H9 (cell line): Measurements from ENCODE around the gene TENT5C. TPM values are rescaled to one million over a fixed set of nuclear protein-coding genes. Genes with fewer than 3 reads are reported as not detected.

Source experiments
- DNase-seq: peaks from one replicate; pipeline ENCODE4 v3.0.0-alpha.2; 2017
- H2AFZ ChIP-seq: one replicate; pipeline ENCODE4 v1.6.1; 2013; ENCODE audit warnings: mild to moderate bottlenecking, low read length, control low read depth, moderate library complexity
- H2AK5ac ChIP-seq: 2 replicates; pipeline ENCODE4 v1.6.1; 2013; ENCODE audit warnings: low read length, control low read depth, mixed read lengths; ENCODE audit not compliant: insufficient read length
- H2BK120ac ChIP-seq: one replicate; pipeline ENCODE4 v1.6.1; 2013; ENCODE audit warnings: low read depth, mild to moderate bottlenecking, low read length, control low read depth, inconsistent platforms; ENCODE audit not compliant: poor library complexity, severe bottlenecking
- H2BK12ac ChIP-seq: 2 replicates; pipeline ENCODE4 v1.6.1; 2013; ENCODE audit warnings: low read length, control low read depth, mixed read lengths, low read depth; ENCODE audit not compliant: insufficient read length
- H2BK15ac ChIP-seq: 2 replicates; pipeline ENCODE4 v1.6.1; 2013; ENCODE audit warnings: low read depth, low read length, control low read depth
- H2BK20ac ChIP-seq: one replicate; pipeline ENCODE4 v1.6.1; 2013; ENCODE audit warnings: low read depth, mild to moderate bottlenecking, low read length, control low read depth, inconsistent platforms; ENCODE audit not compliant: poor library complexity, severe bottlenecking
- H2BK5ac ChIP-seq: 2 replicates; pipeline ENCODE4 v1.6.1; 2013; ENCODE audit warnings: low read length, control low read depth, mixed read lengths; ENCODE audit not compliant: insufficient read length
- H3K14ac ChIP-seq: 2 replicates; pipeline ENCODE4 v1.6.1; 2013; ENCODE audit warnings: low read length, control low read depth; ENCODE audit not compliant: insufficient read depth
- H3K18ac ChIP-seq: 2 replicates; pipeline ENCODE4 v1.6.1; 2013; ENCODE audit warnings: low read depth, mild to moderate bottlenecking, mixed read lengths, low read length, control low read depth; ENCODE audit not compliant: insufficient read length
- H3K23ac ChIP-seq: 2 replicates; pipeline ENCODE4 v1.6.1; 2013; ENCODE audit warnings: low read length, control low read depth, mixed read lengths, low read depth; ENCODE audit not compliant: insufficient read length
- H3K23me2 ChIP-seq: 2 replicates; pipeline ENCODE4 v1.6.1; 2013; ENCODE audit warnings: low read depth, mild to moderate bottlenecking, mixed read lengths, low read length, control low read depth; ENCODE audit not compliant: insufficient read length, poor library complexity, severe bottlenecking
- H3K27ac ChIP-seq: 2 replicates; pipeline ENCODE4 v1.5.1; 2013; ENCODE audit warnings: low read length, control low read depth, mixed read lengths, low read depth; ENCODE audit not compliant: insufficient read length
- H3K27me3 ChIP-seq: 2 replicates; pipeline ENCODE4 v1.6.1; 2013; ENCODE audit warnings: low read length, control low read depth, inconsistent platforms; ENCODE audit not compliant: insufficient read depth
- H3K4ac ChIP-seq: 2 replicates; pipeline ENCODE4 v1.6.1; 2013; ENCODE audit warnings: low read depth, mild to moderate bottlenecking, control low read depth, inconsistent platforms, low read length, moderate library complexity
- H3K4me1 ChIP-seq: 2 replicates; pipeline ENCODE4 v1.6.1; 2013; ENCODE audit warnings: low read length, control low read depth, inconsistent platforms; ENCODE audit not compliant: insufficient read depth
- H3K4me2 ChIP-seq: 2 replicates; pipeline ENCODE4 v1.6.1; 2013; ENCODE audit warnings: low read length, control low read depth, mixed read lengths; ENCODE audit not compliant: insufficient read length, insufficient read depth
- H3K56ac ChIP-seq: 2 replicates; pipeline ENCODE4 v1.6.1; 2013; ENCODE audit warnings: low read depth, mild to moderate bottlenecking, mixed read lengths, low read length, control low read depth; ENCODE audit not compliant: insufficient read length
- H3K79me1 ChIP-seq: 2 replicates; pipeline ENCODE4 v1.6.1; 2013; ENCODE audit warnings: low read depth, mild to moderate bottlenecking, moderate library complexity, low read length, control low read depth, inconsistent platforms; ENCODE audit not compliant: insufficient read depth, poor library complexity, severe bottlenecking
- H3K79me2 ChIP-seq: 2 replicates; pipeline ENCODE4 v1.6.1; 2013; ENCODE audit warnings: low read length, control low read depth, inconsistent platforms; ENCODE audit not compliant: insufficient read depth
- H3K9ac ChIP-seq: 2 replicates; pipeline ENCODE4 v1.6.1; 2013; ENCODE audit warnings: low read length, control low read depth, mixed read lengths; ENCODE audit not compliant: insufficient read length; ENCODE audit errors: extremely low read depth
- H3K9me3 ChIP-seq: one replicate; pipeline ENCODE4 v1.6.1; 2013; ENCODE audit warnings: low read depth, low read length, inconsistent platforms; ENCODE audit not compliant: control insufficient read depth
- H3T11ph ChIP-seq: one replicate; pipeline ENCODE4 v1.6.1; 2013; ENCODE audit warnings: mild to moderate bottlenecking, low read length, control low read depth, inconsistent platforms
- H4K20me1 ChIP-seq: one replicate; pipeline ENCODE4 v1.6.1; 2013; ENCODE audit not compliant: control insufficient read depth, insufficient read length, insufficient read depth
- H4K5ac ChIP-seq: 2 replicates; pipeline ENCODE4 v1.6.1; 2013; ENCODE audit warnings: low read depth, mild to moderate bottlenecking, mixed read lengths, low read length, control low read depth; ENCODE audit not compliant: insufficient read length
- H4K8ac ChIP-seq: replicated peaks from 2 replicates; pipeline ENCODE4 v1.6.1; 2013; ENCODE audit warnings: low read length, control low read depth, mixed read lengths, low read depth; ENCODE audit not compliant: insufficient read length
- H4K91ac ChIP-seq: 2 replicates; pipeline ENCODE4 v1.6.1; 2013; ENCODE audit warnings: low read depth, mild to moderate bottlenecking, moderate library complexity, mixed read lengths, low read length, control low read depth; ENCODE audit not compliant: insufficient read length
- H3K27ac Mint-ChIP-seq, 3 experiments: 2 replicates in 2 of 3; 3 replicates in 1 of 3; pipeline ENCODE4 v1.8.0; 2020 to 2021; ENCODE audit warnings: mixed read lengths in 3 of 3, mild to moderate bottlenecking in 1 of 3, moderate library complexity in 1 of 3
- H3K27me3 Mint-ChIP-seq: 2 replicates; pipeline ENCODE4 v1.8.0; 2021; ENCODE audit warnings: low read depth, mild to moderate bottlenecking, moderate library complexity, mixed read lengths
- H3K36me3 Mint-ChIP-seq, 3 experiments: 2 replicates in 2 of 3; 3 replicates in 1 of 3; pipeline ENCODE4 v1.8.0; 2020 to 2021; ENCODE audit warnings: low read depth in 3 of 3, mixed read lengths in 3 of 3; ENCODE audit not compliant: insufficient read depth in 1 of 3
- H3K4me1 Mint-ChIP-seq, 2 experiments: 2 replicates each; pipeline ENCODE4 v1.8.0; 2020; ENCODE audit warnings: mixed read lengths in 2 of 2
- H3K4me3 Mint-ChIP-seq, 2 experiments: 2 replicates in 1 of 2; 3 replicates in 1 of 2; pipeline ENCODE4 v1.8.0; 2020 to 2021; ENCODE audit warnings: mild to moderate bottlenecking in 2 of 2, mixed read lengths in 2 of 2, moderate library complexity in 1 of 2
- H3K9me3 Mint-ChIP-seq, 2 experiments: 2 replicates in 1 of 2; 3 replicates in 1 of 2; pipeline ENCODE4 v1.8.0; 2020; ENCODE audit warnings: mild to moderate bottlenecking in 2 of 2, mixed read lengths in 2 of 2, moderate library complexity in 1 of 2
- CTCF ChIP-seq: fragments of 200-600 bp; sonication (generic); conservative IDR thresholded peaks from 3 replicates; pipeline ENCODE4 v1.8.0; 2021; ENCODE audit warnings: antibody characterized with exemption, mild to moderate bottlenecking
- WGBS: extraction: QIAGEN DNeasy Blood & Tissue Kit; methylation state at CpG from one replicate; pipeline ENCODE4 v1.1.7; 2013; ENCODE audit warnings: missing lambda C conversion rate, low lambda C conversion rate, mixed read lengths; ENCODE audit not compliant: insufficient read length; ENCODE audit errors: extremely low coverage; 5-methylcytosine and 5-hydroxymethylcytosine counted together
- total RNA-seq: library from RNA; stranded (reverse); gene quantifications from 2 replicates; pipeline ENCODE4 v1.2.1, GENCODE V29; 2021

The TENT5C gene
- total RNA-seq, 1 experiment from 2014 or later, result 0.37 TPM

- Histone ChIP-seq H2BK20ac (no peak overlapping the region), H3T11ph (no peak overlapping the region), H2BK5ac (no peak overlapping the region), H3K4me1 (no peaks in the 10 kb centered on the region; the same call in 1 of the 2 replicates), H2BK12ac (no peak overlapping the region), H3K9me3 (no peaks in the 10 kb centered on the region), H3K18ac (no peak overlapping the region), H3K27ac (no peak overlapping the region), H3K79me1 (no peaks in the 10 kb centered on the region), H3K56ac (no peak overlapping the region), H3K14ac (no peak overlapping the region), H2AK5ac (no peak overlapping the region), H4K5ac (no peak overlapping the region), H3K23ac (no peak overlapping the region), H4K20me1 (no peaks in the 10 kb centered on the region), H3K4me2 (no peak overlapping the region), H2BK120ac (no peak overlapping the region), H3K4ac (no peak overlapping the region), H2AFZ (no peak overlapping the region), H3K9ac (no peak overlapping the region), H4K8ac (no peak overlapping the region), H4K91ac (no peak overlapping the region), H2BK15ac (no peak overlapping the region), H3K27me3 (no peaks in the 10 kb centered on the region), H3K79me2 (no peaks in the 10 kb centered on the region), H3K23me2 (no peaks in the 10 kb centered on the region)
- no peak overlapping the region for H3K4me3 Mint-ChIP-seq
- peaks cover 9 to 13% of the 10 kb centered on the region in 2 experiments for H3K4me1 Mint-ChIP-seq
- H3K27me3 Mint-ChIP-seq, result no peaks in the 10 kb centered on the region; the same call in 1 of the 2 replicates
- no peak for TF ChIP-seq CTCF
- no peaks in the 10 kb centered on the region for H3K9me3 Mint-ChIP-seq
- H3K36me3 Mint-ChIP-seq, result no peaks in the 10 kb centered on the region; a peak in 1 of 7 replicates
- no CpG with 5 or more reads among the region's 5 CpGs for WGBS
- peak overlapping the region in 1 of 3 experiments; percentile 70; a peak in 3 of 7 replicates for H3K27ac Mint-ChIP-seq
- peak; percentile 33 for DNase-seq
Observed at GRCh38 chr1:117574161-117574835, 31.6 kb upstream of the TENT5C start.
